Measurements from ENCODE around the gene C10orf71. TPM values are rescaled to one million over a fixed set of nuclear protein-coding genes. Genes with fewer than 3 reads are reported as not detected.

The C10orf71 gene
- polyA plus RNA-seq, 2 of the 4 experiments (the other 2 are of a cell fraction), result not detected

DNA sequence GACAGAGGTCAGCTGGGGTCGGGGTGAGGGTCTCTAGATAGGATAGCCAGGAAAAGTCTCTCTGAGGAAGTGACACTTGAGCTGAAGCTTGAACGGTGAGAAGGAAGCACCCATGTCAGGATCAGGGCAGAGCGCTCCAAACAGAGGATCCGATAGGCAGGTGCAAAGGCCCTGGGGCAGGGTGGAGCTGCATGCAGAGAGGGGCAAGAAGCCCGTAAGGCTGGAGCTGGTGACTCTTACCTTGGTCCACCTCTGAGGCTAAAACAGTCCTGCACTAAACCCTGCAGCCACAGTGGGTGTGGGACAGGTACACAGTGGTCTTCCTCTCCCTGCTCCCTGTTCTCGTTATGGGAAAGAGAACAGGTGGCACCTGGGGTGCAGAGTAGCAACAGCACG is 5.8 kb upstream of the C10orf71 start (continued):
- TF ChIP-seq BCL3 (IDR thresholded peaks at IDR 0.05), result no peak
- no peak for TF ChIP-seq HOXA7 (CRISPR knock-in tag; IDR thresholded peaks at IDR 0.05)

- no peak for TF ChIP-seq FOSL2 (IDR thresholded peaks at IDR 0.05)
- no peak for TF ChIP-seq FOSL2 (CRISPR knock-in tag; IDR thresholded peaks at IDR 0.05)
- TF ChIP-seq E2F6 (IDR thresholded peaks at IDR 0.05; ENCODE audit: borderline replicate concordance, low read depth), result no peak
- no peak for TF ChIP-seq PHF8 (IDR thresholded peaks at IDR 0.05; ENCODE audit: borderline replicate concordance, low read depth)
- TF ChIP-seq HEYL (CRISPR knock-in tag; IDR thresholded peaks at IDR 0.05), result no peak
- no peak for TF ChIP-seq BHLHE40 (IDR thresholded peaks at IDR 0.05; ENCODE audit: low read depth, low read length)
- TF ChIP-seq RNF2 (IDR thresholded peaks at IDR 0.05; ENCODE audit: borderline replicate concordance, low read depth), result no peak
- no peak for TF ChIP-seq ZC3H11A (IDR thresholded peaks at IDR 0.05)
- TF ChIP-seq NFE2L2 (conservative IDR thresholded peaks at IDR 0.05; ENCODE audit: low read length), result no peak
- no peak for TF ChIP-seq USF2 (IDR thresholded peaks at IDR 0.05)
- no peak for TF ChIP-seq ZSCAN20 (CRISPR knock-in tag; IDR thresholded peaks at IDR 0.05)
- no peak for TF ChIP-seq POLR2AphosphoS2 (conservative IDR thresholded peaks at IDR 0.05; ENCODE audit: low read length)
- TF ChIP-seq CTCF (IDR thresholded peaks at IDR 0.05), result no peak
- no peak for TF ChIP-seq GATA3 (IDR thresholded peaks at IDR 0.05; ENCODE audit: borderline replicate concordance)
- TF ChIP-seq KDM1A (IDR thresholded peaks at IDR 0.05; ENCODE audit: low read depth), result no peak
- TF ChIP-seq HMGXB4 (CRISPR knock-in tag; IDR thresholded peaks at IDR 0.05; ENCODE audit: borderline replicate concordance), result no peak
- TF ChIP-seq FOSB (CRISPR knock-in tag; IDR thresholded peaks at IDR 0.05), result no peak
- no peak for TF ChIP-seq CBX8 (IDR thresholded peaks at IDR 0.05)
- POLR2A ChIA-PET, result no interaction called here
- no peak overlapping the region for H3K27ac ChIP-seq
- WGBS (ENCODE audit: missing lambda C conversion rate), result 13% methylated on average over 5 of the region's 5 CpGs
- no peak overlapping the region for H3K4me2 ChIP-seq
- CTCF ChIA-PET, result interaction anchor here (0.6 kb wide), 1 partner anchor 382 kb away, joined by 3 read pairs; no protein-coding TSS in a partner anchor
- H3K9me3 ChIP-seq, result no peaks in the 10 kb centered on the region
- FAIRE-seq (no peak), DNase-seq (ENCODE audit: low read depth in 1 of 2, low spot score in 1 of 2) (no peak), ATAC-seq (no peak)
- no peak overlapping the region for H3K4me3 ChIP-seq
- no peaks in the 10 kb centered on the region for H3K4me1 ChIP-seq
These were observed 4.2 kb upstream of the C10orf71 start for GRCh38 chr10:49294731-49295130.

- no peaks in the 10 kb centered on the region for H3K9me3 ChIP-seq
- H3K4me2 ChIP-seq, result no peak overlapping the region
- ChIA-PET CTCF (interaction anchor here (0.6 to 1.0 kb wide), 2 partner anchors 12 to 383 kb away, joined by 3 read pairs; no protein-coding TSS in a partner anchor), POLR2A (no interaction called here)
- ATAC-seq (no peak), DNase-seq (ENCODE audit: low read depth in 1 of 2, low spot score in 1 of 2) (no peak), FAIRE-seq (no peak)
- no peak overlapping the region for H3K4me3 ChIP-seq
- no peaks in the 10 kb centered on the region for H3K4me1 ChIP-seq
- 30% methylated on average over 2 of the region's 3 CpGs for WGBS (ENCODE audit: missing lambda C conversion rate)
- no peak overlapping the region for H3K27ac ChIP-seq
- TF ChIP-seq JUN (IDR thresholded peaks at IDR 0.05) (no peak), POLR2A (IDR thresholded peaks at IDR 0.05; ENCODE audit: low read length) (no peak), EP300 (IDR thresholded peaks at IDR 0.05) (no peak), E2F6 (IDR thresholded peaks at IDR 0.05; ENCODE audit: borderline replicate concordance, low read depth) (no peak)
These were observed 3.7 kb upstream of the C10orf71 start for GRCh38 chr10:49295297-49295696.

All from A549 (cell line).